Progenitor cell of endocrine pancreas (in vitro differentiated cells): ENCODE measurements around the gene ASAP2. TPM values are rescaled to one million over a fixed set of nuclear protein-coding genes. Genes with fewer than 3 reads are reported as not detected.

Experiments
- DNase-seq: peaks from one replicate; pipeline ENCODE4 v3.0.0; 2021; ENCODE audit warnings: low spot score; ENCODE audit not compliant: unreplicated experiment
- H3K27ac Mint-ChIP-seq: 2 replicates; pipeline ENCODE4 v1.8.0; 2021; ENCODE audit warnings: mild to moderate bottlenecking, moderate library complexity, mixed read lengths
- H3K27me3 Mint-ChIP-seq: 2 replicates; pipeline ENCODE4 v1.8.0; 2021; ENCODE audit warnings: mixed read lengths
- H3K36me3 Mint-ChIP-seq: 2 replicates; pipeline ENCODE4 v1.8.0; 2022; ENCODE audit warnings: mixed read lengths; ENCODE audit not compliant: insufficient read depth
- H3K4me1 Mint-ChIP-seq: 2 replicates; pipeline ENCODE4 v1.8.0; 2021; ENCODE audit warnings: low read depth, mixed read lengths
- H3K4me3 Mint-ChIP-seq: 2 replicates; pipeline ENCODE4 v1.8.0; 2021; ENCODE audit warnings: low read depth, mild to moderate bottlenecking, moderate library complexity, mixed read lengths
- H3K9me3 Mint-ChIP-seq: 2 replicates; pipeline ENCODE4 v1.8.0; 2021; ENCODE audit warnings: low read depth, mixed read lengths
- total RNA-seq: library from RNA; stranded (reverse); gene quantifications from 2 replicates; pipeline ENCODE4 v1.2.1, GENCODE V29; 2021
- TF ChIP-seq, protein P1 (sequence below): fragments of 200-600 bp; sonication (generic); IDR thresholded peaks from one replicate; pipeline ENCODE4 v1.5.0; 2021; ENCODE audit warnings: antibody characterized with exemption, mild to moderate bottlenecking; ENCODE audit not compliant: unreplicated experiment

ASAP2 gene
- total RNA-seq, 1 donor from 2014 or later: 65.4 TPM

DNA sequence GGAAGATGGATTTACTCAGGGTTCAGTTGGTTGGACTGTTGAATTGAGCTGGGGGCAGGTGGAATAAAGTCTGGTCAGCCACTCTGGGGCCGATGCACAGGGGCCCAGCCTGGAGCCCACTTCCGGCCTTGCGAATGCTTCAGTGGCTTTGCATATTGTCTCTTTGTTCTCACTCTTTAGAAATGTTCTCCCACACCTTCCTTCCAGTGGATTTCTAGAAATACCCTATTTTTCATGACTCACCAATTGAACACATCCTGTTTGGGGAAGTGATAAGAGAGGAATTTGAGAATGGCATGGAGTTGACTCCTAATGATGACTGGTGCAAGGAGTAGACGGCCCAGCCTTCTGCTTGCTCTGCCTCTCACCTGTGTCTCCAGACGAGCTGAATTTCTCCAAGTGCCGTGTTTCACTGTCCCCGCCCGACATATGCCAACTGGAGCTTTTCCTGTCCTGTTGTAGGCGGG is 28.1 kb downstream of the ASAP2 start:
- peak overlapping the region; percentile 92 for H3K27ac Mint-ChIP-seq
- H3K9me3 Mint-ChIP-seq: no peaks in the 10 kb centered on the region
- peaks cover 61% of the 10 kb centered on the region for H3K4me1 Mint-ChIP-seq
- no peak overlapping the region for H3K4me3 Mint-ChIP-seq
- DNase-seq: no peak
- H3K36me3 Mint-ChIP-seq: peaks cover 1% of the 10 kb centered on the region
- TF ChIP-seq, protein P1, sequence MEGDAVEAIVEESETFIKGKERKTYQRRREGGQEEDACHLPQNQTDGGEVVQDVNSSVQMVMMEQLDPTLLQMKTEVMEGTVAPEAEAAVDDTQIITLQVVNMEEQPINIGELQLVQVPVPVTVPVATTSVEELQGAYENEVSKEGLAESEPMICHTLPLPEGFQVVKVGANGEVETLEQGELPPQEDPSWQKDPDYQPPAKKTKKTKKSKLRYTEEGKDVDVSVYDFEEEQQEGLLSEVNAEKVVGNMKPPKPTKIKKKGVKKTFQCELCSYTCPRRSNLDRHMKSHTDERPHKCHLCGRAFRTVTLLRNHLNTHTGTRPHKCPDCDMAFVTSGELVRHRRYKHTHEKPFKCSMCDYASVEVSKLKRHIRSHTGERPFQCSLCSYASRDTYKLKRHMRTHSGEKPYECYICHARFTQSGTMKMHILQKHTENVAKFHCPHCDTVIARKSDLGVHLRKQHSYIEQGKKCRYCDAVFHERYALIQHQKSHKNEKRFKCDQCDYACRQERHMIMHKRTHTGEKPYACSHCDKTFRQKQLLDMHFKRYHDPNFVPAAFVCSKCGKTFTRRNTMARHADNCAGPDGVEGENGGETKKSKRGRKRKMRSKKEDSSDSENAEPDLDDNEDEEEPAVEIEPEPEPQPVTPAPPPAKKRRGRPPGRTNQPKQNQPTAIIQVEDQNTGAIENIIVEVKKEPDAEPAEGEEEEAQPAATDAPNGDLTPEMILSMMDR: no peak
- H3K27me3 Mint-ChIP-seq: no peaks in the 10 kb centered on the region

DNA sequence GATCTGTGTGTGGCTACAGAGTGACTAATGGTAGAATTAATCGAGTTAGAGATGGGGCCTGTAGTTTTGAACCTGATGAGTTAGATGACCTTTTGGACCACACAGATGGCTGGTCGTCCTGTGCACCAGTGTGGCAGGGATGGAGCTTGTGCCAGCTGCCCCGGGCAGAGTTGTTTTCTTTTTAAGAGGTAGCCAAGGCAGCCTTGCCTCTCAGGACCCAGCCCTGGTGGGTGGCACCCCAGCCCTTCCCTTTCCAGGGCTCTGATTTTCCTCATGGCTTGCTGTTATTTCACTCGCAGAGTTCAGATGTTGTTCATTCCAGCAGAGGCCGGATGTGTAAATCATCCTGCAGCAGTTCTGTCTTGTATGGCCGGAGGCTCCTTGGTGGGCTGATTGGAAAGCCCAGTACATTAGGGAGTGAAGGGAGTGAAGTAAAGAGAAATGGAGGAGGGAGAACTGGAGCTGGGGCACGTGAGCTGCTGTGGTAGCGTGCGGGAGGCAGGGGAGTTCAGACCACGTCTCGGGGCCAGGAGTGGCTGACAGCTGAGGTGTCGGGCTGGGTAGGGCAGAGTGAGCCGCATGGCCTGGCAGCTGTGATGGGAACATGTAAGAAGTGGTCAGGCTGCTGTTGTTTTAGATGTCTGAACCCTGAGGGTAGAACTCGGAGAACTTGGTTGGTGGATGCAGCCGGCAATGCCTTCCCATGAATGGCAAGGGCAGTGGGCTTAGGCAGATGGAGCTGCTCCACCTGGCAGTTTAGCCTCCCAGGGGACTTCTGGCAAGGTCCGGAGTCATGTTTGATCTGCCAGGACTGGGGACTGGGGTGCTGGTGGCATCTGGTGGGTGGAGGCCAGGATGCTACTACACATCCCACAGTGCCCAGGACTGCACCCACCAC is 28.8 kb downstream of the ASAP2 start:
- no peak for DNase-seq

DNA sequence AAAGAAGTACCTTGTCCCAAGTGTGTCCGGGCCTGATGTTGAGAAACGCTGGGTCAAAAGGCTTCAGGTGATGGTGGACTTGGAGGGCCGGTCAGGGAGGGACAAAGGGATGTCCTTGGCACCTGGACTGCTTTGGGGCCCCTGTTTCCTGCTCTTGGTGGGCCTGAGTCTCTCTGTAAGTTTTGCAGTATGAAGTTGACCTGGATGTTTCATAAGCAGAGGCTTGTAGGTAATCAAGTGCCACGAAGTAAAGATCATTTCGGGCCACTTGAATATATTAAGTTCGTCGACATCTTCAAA is 29.4 kb downstream of the ASAP2 start:
- Mint-ChIP-seq H3K27me3 (no peaks in the 10 kb centered on the region), H3K9me3 (no peaks in the 10 kb centered on the region), H3K4me3 (no peak overlapping the region), H3K27ac (no peak overlapping the region), H3K36me3 (peaks cover 2% of the 10 kb centered on the region), H3K4me1 (peaks cover 55% of the 10 kb centered on the region)
- TF ChIP-seq, protein P1: no peak
- no peak for DNase-seq

More for the DNA sequence above, 28.8 kb downstream of the ASAP2 start:
- Mint-ChIP-seq H3K4me3 (no peak overlapping the region), H3K36me3 (peaks cover 1% of the 10 kb centered on the region), H3K27ac (peak overlapping the region; percentile 92), H3K9me3 (no peaks in the 10 kb centered on the region), H3K4me1 (peaks cover 54% of the 10 kb centered on the region), H3K27me3 (no peaks in the 10 kb centered on the region)
- TF ChIP-seq, protein P1: no peak

DNA sequence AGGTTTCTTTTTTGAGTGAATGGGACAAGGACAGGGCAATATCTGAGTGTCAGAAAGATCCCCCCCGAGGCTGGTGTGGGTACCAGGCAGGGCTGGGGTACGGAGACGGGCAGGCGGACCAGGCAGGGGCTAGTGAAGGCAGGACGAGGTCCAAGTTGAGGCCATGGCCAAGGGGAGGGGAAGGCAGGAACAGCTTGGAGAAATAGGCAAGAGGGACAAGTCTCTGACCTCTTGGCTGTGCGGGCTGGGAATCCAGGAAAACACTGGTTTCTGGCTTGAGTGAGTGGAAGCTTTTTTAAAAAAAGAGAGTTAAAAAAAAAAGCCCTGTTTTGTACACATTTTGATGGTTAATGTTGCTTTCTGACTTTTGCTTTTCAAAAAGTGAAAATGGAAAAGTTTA is 30.3 kb downstream of the ASAP2 start:
- TF ChIP-seq, protein P1: no peak
- Mint-ChIP-seq H3K27ac (peak overlapping the region; percentile 74), H3K27me3 (no peaks in the 10 kb centered on the region), H3K36me3 (peaks cover 5% of the 10 kb centered on the region), H3K4me1 (peaks cover 52% of the 10 kb centered on the region), H3K9me3 (no peaks in the 10 kb centered on the region), H3K4me3 (no peak overlapping the region)
- no peak for DNase-seq

DNA sequence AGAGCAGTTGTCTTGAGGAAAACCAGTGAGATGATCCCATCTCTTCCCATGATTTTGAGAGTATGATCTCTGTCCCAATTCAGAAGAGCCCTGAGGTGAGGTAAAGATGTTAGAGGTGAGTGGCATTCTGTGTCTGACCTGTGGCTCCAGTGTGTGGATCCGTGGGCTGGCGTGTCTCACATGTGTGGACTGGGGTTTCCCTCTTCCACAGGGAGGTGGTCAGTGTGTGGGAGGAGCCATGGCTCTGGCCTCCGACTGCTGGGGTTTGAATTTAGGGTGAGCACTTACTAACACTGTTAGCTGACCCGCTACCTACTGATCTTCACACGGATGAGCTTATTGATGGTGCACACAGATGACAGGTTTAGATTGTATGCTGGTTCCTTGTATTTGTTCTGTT is 31.2 kb downstream of the ASAP2 start:
- Mint-ChIP-seq H3K36me3 (peaks cover 5% of the 10 kb centered on the region), H3K4me1 (peaks cover 43% of the 10 kb centered on the region), H3K9me3 (no peaks in the 10 kb centered on the region), H3K27ac (no peak overlapping the region), H3K4me3 (no peak overlapping the region), H3K27me3 (no peaks in the 10 kb centered on the region)
- no peak for DNase-seq
- TF ChIP-seq, protein P1: no peak
